HFF-Myc (cell line): ENCODE data around the gene ARRDC4.

Experiments used
- DNase-seq: peaks from one replicate; pipeline ENCODE4 v3.0.0-alpha.2; 2011; ENCODE audit warnings: low read depth; ENCODE audit errors: extremely low read depth
- H3K4me3 ChIP-seq: replicated peaks from 2 replicates; pipeline ENCODE4 v1.5.1; 2011; ENCODE audit warnings: low read depth, mild to moderate bottlenecking, control low read depth, low read length
- TF ChIP-seq, protein P1 (sequence below): IDR thresholded peaks from 2 replicates; pipeline ENCODE4 v1.5.1; 2012; ENCODE audit warnings: mild to moderate bottlenecking, low read depth, low read length, control low read depth; ENCODE audit errors: missing control alignments

ARRDC4 gene, protein sequence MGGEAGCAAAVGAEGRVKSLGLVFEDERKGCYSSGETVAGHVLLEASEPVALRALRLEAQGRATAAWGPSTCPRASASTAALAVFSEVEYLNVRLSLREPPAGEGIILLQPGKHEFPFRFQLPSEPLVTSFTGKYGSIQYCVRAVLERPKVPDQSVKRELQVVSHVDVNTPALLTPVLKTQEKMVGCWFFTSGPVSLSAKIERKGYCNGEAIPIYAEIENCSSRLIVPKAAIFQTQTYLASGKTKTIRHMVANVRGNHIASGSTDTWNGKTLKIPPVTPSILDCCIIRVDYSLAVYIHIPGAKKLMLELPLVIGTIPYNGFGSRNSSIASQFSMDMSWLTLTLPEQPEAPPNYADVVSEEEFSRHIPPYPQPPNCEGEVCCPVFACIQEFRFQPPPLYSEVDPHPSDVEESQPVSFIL

DNA sequence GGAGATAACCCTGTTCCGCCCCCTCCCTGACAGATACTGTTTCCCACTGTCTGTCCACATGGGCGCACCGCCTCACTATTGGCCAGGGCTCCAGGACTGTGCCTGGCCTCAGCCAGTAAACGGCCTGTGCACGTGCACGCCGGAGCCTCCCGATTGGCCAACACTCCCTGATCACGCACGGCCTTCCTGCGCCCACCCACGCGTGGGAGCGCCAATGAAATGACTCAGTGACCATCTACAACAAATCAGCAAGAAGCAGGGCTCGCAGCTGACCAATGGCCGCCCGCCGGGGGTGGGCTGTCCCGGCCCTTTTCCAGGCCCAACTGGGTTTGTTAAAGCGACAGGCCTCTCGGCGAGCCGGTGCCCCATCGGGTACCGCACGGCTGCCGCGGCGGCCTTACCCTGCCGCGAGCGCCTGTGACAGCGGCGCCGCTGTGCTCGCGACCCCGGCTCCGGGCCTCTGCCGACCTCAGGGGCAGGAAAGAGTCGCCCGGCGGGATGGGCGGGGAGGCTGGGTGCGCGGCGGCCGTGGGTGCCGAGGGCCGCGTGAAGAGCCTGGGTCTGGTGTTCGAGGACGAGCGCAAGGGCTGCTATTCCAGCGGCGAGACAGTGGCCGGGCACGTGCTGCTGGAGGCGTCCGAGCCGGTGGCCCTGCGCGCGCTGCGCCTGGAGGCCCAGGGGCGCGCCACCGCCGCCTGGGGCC is at the start of gene ARRDC4:
Gene ARRDC4 (plus strand): TSS at position 340 of the 703 bp plus-strand sequence. CDS start 159 bp downstream, at position 499.
- peak within 1 kb of the TSS; percentile 83 for H3K4me3 ChIP-seq
- TF ChIP-seq, protein P1, sequence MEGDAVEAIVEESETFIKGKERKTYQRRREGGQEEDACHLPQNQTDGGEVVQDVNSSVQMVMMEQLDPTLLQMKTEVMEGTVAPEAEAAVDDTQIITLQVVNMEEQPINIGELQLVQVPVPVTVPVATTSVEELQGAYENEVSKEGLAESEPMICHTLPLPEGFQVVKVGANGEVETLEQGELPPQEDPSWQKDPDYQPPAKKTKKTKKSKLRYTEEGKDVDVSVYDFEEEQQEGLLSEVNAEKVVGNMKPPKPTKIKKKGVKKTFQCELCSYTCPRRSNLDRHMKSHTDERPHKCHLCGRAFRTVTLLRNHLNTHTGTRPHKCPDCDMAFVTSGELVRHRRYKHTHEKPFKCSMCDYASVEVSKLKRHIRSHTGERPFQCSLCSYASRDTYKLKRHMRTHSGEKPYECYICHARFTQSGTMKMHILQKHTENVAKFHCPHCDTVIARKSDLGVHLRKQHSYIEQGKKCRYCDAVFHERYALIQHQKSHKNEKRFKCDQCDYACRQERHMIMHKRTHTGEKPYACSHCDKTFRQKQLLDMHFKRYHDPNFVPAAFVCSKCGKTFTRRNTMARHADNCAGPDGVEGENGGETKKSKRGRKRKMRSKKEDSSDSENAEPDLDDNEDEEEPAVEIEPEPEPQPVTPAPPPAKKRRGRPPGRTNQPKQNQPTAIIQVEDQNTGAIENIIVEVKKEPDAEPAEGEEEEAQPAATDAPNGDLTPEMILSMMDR: no peak
- DNase-seq: peak; percentile 99

DNA sequence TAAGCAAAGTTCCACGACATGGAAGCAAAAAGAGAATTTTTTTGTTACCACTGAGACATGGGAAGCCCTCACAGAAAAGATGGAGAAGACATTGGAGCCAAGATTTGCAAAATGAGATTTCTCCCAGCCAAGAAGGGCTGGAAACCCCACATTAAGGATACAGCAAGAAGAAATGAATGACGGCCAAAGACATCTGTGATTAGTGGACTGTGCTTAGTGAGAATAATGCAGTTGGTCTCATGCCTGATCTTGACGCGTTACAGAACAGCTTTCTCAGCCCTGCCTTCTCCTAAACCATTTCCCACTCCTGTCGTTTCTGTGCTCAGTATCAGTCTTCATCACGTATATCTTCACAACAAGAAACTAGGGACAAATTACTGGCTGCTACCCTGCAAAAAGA is 45.8 kb upstream of the ARRDC4 start:
- TF ChIP-seq, protein P1: no peak

DNA sequence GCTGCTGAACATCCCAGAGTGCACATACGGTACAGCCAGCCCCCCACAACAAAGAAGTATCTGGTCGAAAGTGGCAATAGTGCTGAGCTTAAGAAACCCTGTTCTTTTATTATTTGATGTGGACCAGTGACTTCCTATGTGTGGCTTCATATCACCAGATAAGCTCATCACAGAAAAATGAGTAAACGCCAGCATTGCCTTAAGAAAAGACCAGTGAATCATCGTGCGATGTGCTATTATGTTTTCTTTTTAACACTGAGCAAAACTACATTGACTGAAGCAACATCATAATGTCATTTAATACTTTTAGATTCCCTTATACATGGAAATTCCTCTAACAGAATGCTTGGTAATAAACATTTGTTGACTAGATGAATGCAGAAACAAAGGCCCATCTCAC is 45.2 kb upstream of the ARRDC4 start:
- TF ChIP-seq, protein P1: no peak
- no peak overlapping the region for H3K4me3 ChIP-seq
- DNase-seq: no peak

More for the DNA sequence above, 45.8 kb upstream of the ARRDC4 start:
- H3K4me3 ChIP-seq: no peak overlapping the region
- no peak for DNase-seq

DNA sequence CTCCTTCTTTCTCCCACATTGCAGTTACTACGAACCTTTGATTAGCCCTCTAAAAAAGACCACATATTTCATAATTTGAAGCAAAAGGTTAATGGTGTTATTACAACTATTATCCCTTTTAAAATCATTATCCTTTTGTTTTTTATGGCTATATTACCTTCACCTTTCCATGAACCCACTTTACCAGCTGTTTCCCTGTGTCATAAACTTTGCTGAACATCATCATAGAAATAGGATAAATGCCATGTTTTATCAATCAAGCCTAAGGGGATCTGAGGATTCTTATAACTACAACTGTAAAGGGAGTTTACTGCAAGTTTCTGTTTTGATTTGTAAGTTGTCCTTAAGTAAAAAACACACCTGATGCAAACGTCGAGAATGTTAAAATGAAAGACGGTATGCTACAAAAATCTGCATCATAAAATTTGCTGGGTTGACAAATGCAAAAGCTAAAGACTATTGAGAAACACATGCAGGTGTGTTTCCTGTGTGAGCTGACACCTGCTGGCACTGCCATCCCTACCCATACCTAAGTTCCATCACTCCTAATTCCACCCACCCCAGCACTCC is 39.1 kb upstream of the ARRDC4 start:
- DNase-seq: no peak
- TF ChIP-seq, protein P1: no peak
- no peak overlapping the region for H3K4me3 ChIP-seq

DNA sequence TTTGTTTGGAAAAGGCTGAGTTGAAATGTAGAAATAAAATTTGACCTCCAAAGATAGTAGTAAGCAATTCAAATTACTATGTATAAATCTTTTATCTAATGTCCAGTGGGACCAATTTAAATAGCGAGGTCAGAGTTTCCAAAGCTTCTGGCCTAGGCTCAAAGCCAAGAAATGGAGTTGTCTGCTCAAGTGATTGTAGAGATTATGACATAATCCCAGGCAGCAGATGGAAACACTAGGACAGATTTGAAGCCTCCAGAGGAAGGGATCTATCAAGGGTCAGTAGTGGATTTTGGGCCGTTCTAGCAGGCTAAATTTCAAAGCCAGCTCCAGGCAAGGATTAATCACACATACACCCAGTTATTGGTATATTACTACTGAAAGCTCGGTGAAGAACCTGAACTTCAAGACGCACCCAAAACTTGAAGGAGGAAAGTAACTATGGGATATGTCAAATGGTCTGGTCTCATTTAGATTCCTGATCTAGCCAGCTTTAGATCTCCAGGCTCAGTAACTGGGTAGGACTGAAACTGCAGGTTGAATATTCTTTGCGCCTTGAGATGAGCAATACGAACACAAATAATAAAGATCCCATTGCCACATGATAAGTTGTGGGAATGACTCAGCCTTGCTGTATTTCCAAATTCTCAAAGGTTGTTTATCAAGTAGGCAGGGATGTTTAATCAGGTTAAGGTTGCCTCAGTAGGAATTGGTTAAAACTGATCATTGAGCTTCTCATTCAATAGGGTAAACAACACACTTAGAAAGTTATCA is 30.9 kb upstream of the ARRDC4 start:
- no peak overlapping the region for H3K4me3 ChIP-seq
- DNase-seq: no peak
- TF ChIP-seq, protein P1: no peak

DNA sequence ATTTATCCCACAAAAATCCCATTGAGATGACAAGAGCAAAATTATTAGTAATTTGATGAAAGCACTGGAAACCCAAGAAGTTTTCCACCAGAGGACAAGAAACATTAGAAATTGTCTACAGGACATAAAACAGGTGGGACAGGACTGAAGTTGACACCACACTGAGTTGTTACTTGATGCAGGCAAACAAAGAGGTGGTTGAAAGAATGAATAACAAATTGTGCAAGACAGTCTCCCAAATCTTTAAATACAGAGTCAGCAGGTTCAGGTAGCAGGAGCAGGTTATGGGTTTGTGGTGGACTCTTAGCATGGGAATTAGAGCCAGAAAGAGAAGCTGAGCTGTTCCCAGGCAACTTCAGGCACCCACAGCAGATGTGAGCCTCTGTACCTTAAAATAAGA is 30.3 kb upstream of the ARRDC4 start:
- TF ChIP-seq, protein P1: no peak
- DNase-seq: no peak
- H3K4me3 ChIP-seq: no peak overlapping the region
